Right lobe of liver (tissue), 4 donors: ENCODE measurements around the gene RGS14.

Source experiments
- CTCF ChIP-seq, 4 donors: fragments of 200-600 bp in 3 of 4; fragments of 450-650 bp in 1 of 4; IDR thresholded peaks; one replicate each; pipeline versions ENCODE4 v1.5.1 to v1.8.0; 2016 to 2022; ENCODE audit warnings: antibody characterized with exemption in 4 of 4, mild to moderate bottlenecking in 2 of 4
- POLR2A ChIP-seq: fragments of 450-650 bp; IDR thresholded peaks from one replicate; pipeline ENCODE4 v1.6.1; 2017; ENCODE audit warnings: antibody characterized with exemption, mild to moderate bottlenecking
- donor health status: DM: no; HTN: no; CAD: no.
- donor health status: DM: no; HTN: no; CAD: no.
- donor health status: DM: no; HTN: yes; CAD: no.

GRCh38 chr5:177399997-177400868 is 42.5 kb downstream of the RGS14 start, which contains the start of gene PFN3:
- TF ChIP-seq CTCF (IDR thresholded peaks at IDR 0.05), result no peak
- no peak for TF ChIP-seq POLR2A
